ENCODE results near the gene FDPS. TPM values are rescaled to one million over a fixed set of nuclear protein-coding genes. Genes with fewer than 3 reads are reported as not detected.
"Not testable (repeated sequence)": the region's sequence is repeated elsewhere in the genome, so short reads cannot be mapped to it uniquely, and the experiment has no call there.

Gene FDPS
- total RNA-seq, 2 experiments from 2014 or later, result 233 to 253 TPM

GRCh38 chr1:155279268-155279667 is 29.4 kb upstream of the FDPS start:
- ChIA-PET CTCF (interaction anchor here (0.6 to 1.6 kb wide), 3 partner anchors 29 to 58 kb away, joined by 3 to 4 read pairs (median 3); partner anchors contain the start of gene FDPS), POLR2A (interaction anchor here (0.6 kb wide), 1 partner anchor 409 kb away, joined by 3 read pairs; no protein-coding TSS in a partner anchor)

DNA sequence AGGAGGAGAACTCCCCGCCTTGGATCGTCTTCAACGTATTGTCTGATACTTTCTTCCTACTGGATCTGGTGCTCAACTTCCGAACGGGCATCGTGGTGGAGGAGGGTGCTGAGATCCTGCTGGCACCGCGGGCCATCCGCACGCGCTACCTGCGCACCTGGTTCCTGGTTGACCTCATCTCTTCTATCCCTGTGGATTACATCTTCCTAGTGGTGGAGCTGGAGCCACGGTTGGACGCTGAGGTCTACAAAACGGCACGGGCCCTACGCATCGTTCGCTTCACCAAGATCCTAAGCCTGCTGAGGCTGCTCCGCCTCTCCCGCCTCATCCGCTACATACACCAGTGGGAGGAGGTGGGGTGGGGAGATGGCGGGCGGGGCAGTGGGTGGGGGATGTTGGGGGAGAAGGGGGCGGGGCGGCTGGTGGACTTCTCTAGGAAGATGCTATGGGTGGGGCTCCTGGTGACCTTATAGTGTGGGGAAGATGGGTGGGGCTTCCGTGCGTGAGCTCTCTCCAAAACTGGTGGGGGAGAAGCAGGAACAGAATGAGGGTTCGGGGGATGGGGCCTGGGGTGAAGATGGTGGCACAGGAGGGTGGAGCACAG is 26.1 kb upstream of the FDPS start:
- ChIA-PET POLR2A (no interaction called here), CTCF (no interaction called here)

DNA sequence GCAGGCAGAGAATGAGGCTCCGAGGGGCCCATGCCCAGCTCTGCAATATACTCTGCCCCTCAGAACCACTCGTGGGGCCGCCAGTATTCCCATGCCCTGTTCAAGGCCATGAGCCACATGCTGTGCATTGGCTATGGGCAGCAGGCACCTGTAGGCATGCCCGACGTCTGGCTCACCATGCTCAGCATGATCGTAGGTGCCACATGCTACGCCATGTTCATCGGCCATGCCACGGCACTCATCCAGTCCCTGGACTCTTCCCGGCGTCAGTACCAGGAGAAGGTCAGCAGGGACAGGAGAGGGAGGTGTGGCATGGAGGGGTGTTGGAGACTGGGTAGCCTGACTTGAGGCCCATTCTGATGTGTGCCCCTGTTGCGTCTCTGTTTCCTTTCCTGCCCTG is 24.2 kb upstream of the FDPS start:
- CTCF ChIA-PET, result no interaction called here
- POLR2A ChIA-PET, result no interaction called here

DNA sequence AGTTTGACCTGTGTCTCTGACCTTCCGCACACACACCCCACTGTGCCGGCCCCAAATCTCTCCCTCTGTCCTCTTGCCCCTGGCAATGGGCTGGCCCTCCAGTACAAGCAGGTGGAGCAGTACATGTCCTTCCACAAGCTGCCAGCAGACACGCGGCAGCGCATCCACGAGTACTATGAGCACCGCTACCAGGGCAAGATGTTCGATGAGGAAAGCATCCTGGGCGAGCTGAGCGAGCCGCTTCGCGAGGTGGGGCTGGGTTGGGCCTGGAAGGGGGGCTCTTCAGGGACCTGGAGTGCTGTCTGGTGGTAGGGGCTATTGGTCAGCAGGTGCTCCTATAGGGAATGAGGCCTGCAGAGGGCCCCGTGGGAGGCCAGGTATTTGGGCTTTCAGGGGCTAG is 23.6 kb upstream of the FDPS start:
- POLR2A ChIA-PET, result no interaction called here

DNA sequence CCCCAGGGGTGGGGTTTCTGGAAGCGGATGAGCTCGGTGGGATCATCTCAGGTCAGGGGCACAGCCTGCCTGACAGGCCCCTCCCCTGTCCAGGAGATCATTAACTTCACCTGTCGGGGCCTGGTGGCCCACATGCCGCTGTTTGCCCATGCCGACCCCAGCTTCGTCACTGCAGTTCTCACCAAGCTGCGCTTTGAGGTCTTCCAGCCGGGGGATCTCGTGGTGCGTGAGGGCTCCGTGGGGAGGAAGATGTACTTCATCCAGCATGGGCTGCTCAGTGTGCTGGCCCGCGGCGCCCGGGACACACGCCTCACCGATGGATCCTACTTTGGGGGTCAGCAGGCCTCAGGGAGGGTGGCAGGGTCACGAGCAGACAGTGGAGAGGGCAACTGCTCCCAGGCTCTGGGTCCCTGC is 23.0 kb upstream of the FDPS start:
- CTCF ChIA-PET, result interaction anchor here (0.6 kb wide), 1 partner anchor 309 kb away, joined by 3 read pairs; no protein-coding TSS in a partner anchor
- POLR2A ChIA-PET, result no interaction called here

More for the DNA sequence above, 23.6 kb upstream of the FDPS start:
- CTCF ChIA-PET, result no interaction called here

- ChIA-PET CTCF (no interaction called here), POLR2A (no interaction called here)
These were observed 22.1 kb upstream of the FDPS start for GRCh38 chr1:155286544-155286943.

- CTCF ChIA-PET, result no interaction called here
These were observed 20.6 kb upstream of the FDPS start for GRCh38 chr1:155287987-155288543.

GRCh38 chr1:155291006-155291405 is 17.7 kb upstream of the FDPS start:
- POLR2A ChIA-PET, result not testable (repeated sequence)
- CTCF ChIA-PET, result interaction anchor here (0.9 kb wide), 1 partner anchor 40 kb away, joined by 5 read pairs; no protein-coding TSS in a partner anchor

More at GRCh38 chr1:155287987-155288543, 20.6 kb upstream of the FDPS start:
- POLR2A ChIA-PET, result no interaction called here

DNA sequence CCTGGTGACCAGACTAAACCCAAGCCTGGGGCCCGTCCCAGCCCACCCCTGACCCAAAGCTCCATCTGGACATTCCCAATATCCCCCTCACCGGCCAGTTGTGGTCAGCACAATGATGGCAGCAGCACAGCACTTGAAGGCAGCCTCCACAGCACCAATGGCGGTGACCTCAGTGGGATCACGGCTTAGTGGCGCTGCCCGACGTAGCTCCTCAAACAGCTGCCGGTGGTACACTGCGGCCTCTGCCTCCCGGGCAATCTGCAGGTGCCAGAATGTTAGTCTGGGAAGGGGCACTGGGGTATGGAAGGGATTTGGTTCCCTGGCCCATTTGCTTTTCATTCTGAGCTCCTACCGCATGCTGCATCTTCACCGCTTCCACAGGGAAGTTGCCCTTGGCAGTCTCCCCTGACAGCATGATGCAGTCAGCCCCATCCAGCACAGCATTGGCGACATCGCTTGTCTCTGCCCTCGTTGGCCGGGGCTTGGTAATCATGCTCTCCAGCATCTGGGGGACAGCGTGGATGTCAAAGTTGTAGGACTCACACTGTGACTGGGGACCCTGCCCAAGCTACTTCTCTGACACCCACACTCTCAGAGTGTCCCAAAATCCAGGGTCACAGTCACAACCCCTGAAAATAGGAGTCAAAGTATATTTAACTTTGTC is 15.4 kb upstream of the FDPS start:
- CTCF ChIA-PET, result no interaction called here

DNA sequence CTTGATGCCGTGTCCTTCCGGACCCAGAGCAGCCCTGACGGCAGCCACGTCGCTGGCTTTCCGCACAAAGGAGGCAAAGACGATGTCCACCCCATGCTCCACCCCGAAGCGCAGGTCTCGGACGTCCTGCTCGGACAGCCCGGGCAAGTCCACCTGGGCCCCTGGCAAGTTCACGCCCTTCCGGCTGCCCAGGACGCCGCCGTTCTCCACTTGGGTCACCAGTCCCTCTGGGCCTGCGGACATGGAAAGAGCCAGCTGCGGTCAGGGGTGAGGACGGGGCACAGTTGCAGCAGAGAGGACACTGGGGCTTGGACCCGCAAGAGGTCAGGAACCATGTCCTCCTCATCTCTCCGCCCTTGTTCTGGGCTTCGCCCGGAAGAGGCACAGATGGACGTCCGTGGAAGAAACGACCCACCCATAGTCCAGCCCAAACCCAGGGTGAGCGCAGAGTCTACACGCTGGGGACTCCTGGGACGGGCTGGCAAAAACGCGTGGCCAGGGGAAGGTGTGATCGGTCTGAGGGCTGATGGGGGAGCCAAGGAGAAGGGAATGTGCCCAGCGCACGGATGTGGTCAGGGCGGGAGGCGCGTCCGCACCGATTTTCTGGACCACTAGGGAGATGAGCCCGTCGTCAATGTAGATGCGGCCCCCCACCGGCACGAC is 14.0 kb upstream of the FDPS start:
- CTCF ChIA-PET, result interaction anchor here (1.6 kb wide), 1 partner anchor 44 kb away, joined by 4 read pairs; no protein-coding TSS in a partner anchor
- POLR2A ChIA-PET, result no interaction called here

More for the DNA sequence above, 15.4 kb upstream of the FDPS start:
- POLR2A ChIA-PET, result no interaction called here

DNA sequence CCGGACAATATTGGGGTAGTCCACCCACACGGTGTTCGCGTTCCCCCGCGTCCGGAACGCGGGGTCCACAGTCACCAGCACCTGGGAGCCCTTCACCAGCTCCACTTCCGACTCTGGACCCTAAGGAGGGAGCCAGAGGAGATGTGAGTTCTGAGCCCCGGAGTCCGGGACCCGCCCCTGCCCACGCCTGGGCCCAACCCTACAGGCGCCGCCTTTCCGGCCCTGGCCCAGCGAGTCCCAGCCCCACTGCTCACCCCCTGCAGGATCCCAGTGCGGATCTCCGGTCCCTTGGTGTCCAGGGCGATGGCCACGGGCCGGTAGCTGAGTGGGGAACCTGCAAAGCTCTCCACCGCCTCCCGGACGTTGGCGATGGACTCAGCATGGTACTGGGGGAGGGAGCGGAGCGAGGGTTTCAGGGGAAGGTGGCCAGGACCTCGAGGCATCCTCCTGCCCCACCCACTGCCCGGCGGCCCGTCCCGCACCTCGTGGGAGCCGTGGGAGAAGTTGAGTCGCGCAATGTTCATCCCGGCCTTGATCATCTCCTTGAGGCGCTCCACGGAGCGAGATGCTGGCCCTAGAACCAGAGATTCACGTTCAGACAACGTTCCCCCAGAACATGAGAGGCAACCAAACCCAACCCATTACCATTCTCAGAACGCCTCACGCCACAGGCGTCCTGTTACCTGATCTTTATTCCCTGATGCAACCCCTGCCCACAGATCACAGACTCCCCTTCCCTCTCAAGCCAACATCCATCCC is 13.3 kb upstream of the FDPS start:
- POLR2A ChIA-PET, result no interaction called here
- CTCF ChIA-PET, result interaction anchor here (1.6 kb wide), 1 partner anchor 45 kb away, joined by 4 read pairs; no protein-coding TSS in a partner anchor

- CTCF ChIA-PET, result interaction anchor here (1.6 kb wide), 1 partner anchor 45 kb away, joined by 4 read pairs; no protein-coding TSS in a partner anchor
- POLR2A ChIA-PET, result no interaction called here
These were observed 12.8 kb upstream of the FDPS start for GRCh38 chr1:155295942-155296267.

- ChIA-PET CTCF (interaction anchor here (1.5 kb wide), 1 partner anchor 46 kb away, joined by 5 read pairs; no protein-coding TSS in a partner anchor), POLR2A (no interaction called here)
These were observed 12.0 kb upstream of the FDPS start for GRCh38 chr1:155296661-155297060.

- ChIA-PET POLR2A (no interaction called here), CTCF (interaction anchor here (1.5 kb wide), 1 partner anchor 47 kb away, joined by 5 read pairs; no protein-coding TSS in a partner anchor)
These were observed 11.3 kb upstream of the FDPS start for GRCh38 chr1:155297384-155297783.

- POLR2A ChIA-PET, result interaction anchor here (0.6 kb wide), 1 partner anchor 122 kb away, joined by 3 read pairs; no protein-coding TSS in a partner anchor
- CTCF ChIA-PET, result interaction anchor here (0.7 to 2.2 kb wide), 4 partner anchors 23 to 604 kb away, joined by 4 to 5 read pairs (median 5); no protein-coding TSS in a partner anchor
These were observed 8.6 kb upstream of the FDPS start for GRCh38 chr1:155300024-155300423.

DNA sequence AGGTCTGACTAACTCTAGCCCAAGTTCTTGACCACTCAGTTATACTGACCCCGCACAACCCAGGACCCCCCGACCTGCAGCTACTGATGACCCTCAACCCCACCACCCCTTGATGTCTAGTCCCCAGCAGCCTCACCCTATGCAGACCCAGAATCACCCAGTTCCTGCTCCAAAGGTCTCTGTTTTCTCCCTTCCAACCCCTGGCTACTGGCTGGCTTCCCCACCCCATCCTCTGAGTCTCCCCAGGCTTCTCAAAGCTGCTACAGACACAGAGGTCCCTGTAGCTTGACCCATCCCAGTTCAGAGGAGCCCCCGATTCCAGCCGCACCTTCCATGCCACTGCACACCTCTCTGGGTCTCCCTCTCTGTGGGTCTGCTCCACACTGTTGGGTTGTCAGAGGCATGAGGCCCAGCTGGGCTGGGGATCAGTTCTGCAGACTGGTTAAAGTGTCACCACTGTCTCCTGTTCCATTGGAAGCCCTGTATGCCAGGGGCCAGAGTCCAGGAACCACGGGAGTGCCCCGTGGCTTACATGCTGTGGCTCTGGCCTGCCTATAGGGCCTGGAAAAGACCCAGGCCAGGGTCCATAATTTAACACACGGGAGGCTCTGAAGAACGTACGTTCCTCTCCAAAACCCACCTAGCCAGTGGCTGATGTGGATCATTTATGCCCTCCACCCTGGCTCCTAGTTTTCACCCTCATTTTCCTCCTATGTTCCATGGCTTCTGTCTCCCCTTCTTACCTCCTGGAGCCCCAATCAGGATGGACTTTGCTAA is 7.9 kb upstream of the FDPS start:
- ChIA-PET POLR2A (interaction anchor here (1.0 kb wide), 1 partner anchor 9 kb away, joined by 3 read pairs; no protein-coding TSS in a partner anchor), CTCF (interaction anchor here (1.7 to 2.2 kb wide), 2 partner anchors 23 to 50 kb away, joined by 5 read pairs; no protein-coding TSS in a partner anchor)

GRCh38 chr1:155301342-155301841 is 7.3 kb upstream of the FDPS start, which contains the start of gene PKLR:
TSS of gene PKLR (minus strand) at chr1:155301438. CDS start at chr1:155301395, 43 bp downstream.
- POLR2A ChIA-PET, result interaction anchor here (1.0 kb wide), 1 partner anchor 9 kb away, joined by 3 read pairs; no protein-coding TSS in a partner anchor
- CTCF ChIA-PET, result interaction anchor here (1.1 to 2.2 kb wide), 3 partner anchors 22 to 51 kb away, joined by 3 to 5 read pairs (median 5); no protein-coding TSS in a partner anchor

DNA sequence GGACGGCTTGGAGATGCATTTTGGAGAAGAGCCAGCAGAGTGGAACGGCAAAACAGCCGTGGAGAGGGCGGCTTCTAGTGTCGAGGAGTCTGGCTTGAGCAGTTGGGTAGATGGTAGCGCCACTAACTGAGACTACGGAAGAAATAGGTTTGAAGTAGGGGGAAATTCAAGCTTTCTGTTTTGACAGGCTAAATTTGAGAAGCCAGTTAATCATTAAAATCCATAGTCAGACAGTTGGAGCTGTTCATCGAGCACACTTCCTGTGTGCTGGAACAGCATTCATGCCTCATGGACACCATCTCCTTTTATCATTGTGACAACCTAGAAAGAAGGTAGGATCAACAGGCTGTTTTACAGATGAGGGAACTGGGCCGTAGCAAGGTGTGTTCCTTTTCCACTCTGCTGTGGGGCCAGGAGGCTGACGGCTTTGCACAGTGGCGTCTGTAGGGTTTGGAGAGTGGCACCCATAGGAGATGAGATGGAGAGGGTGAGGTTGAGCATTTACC is 4.1 kb upstream of the FDPS start:
- ChIA-PET POLR2A (no interaction called here), CTCF (interaction anchor here (1.1 to 1.9 kb wide), 3 partner anchors 17 to 98 kb away, joined by 3 to 5 read pairs (median 4); no protein-coding TSS in a partner anchor)

Data from activated CD8-positive, alpha-beta memory T cell treated with anti-CD3 and anti-CD28 coated beads for 36 hours (primary cell).